ENCODE data around the gene BOC. TPM values are rescaled to one million over a fixed set of nuclear protein-coding genes. Genes with fewer than 3 reads are reported as not detected.

Gene BOC
- total RNA-seq, 3 donors from 2014 or later: 48.8 to 56.6 (median 55.1) TPM

GRCh38 chr3:113205481-113205880 is 5.9 kb upstream of the BOC start:
- TF ChIP-seq CTCF (IDR thresholded peaks at IDR 0.05): no peak
- intact Hi-C loops (cut with DNase I; ENCODE audit: low total_unique reads): loop anchor here (10.0 kb wide), 1 partner anchor 801 kb away; no protein-coding TSS in a partner anchor
- no peaks in the 10 kb centered on the region for H3K9me3 ChIP-seq
- no peaks in the 10 kb centered on the region for H3K27me3 ChIP-seq
- H3K4me1 ChIP-seq: peaks cover 0 to 3% of the 10 kb centered on the region in 2 donors
- no peaks in the 10 kb centered on the region for H3K36me3 ChIP-seq
- H3K4me3 ChIP-seq: no peak overlapping the region
- DNase-seq (ENCODE audit: low spot score in 2 of 2): no peak
- H3K27ac ChIP-seq: no peak overlapping the region

- H3K9me3 ChIP-seq: no peaks in the 10 kb centered on the region
- H3K27ac ChIP-seq: peak overlapping the region; percentile 93 to 99
- intact Hi-C loops (cut with DNase I; ENCODE audit: low total_unique reads): loop anchor here (1.0 kb wide), 1 partner anchor 66 kb away; no protein-coding TSS in a partner anchor
- peak overlapping the region; percentile 77 to 86 (median 85) for H3K4me3 ChIP-seq
- DNase-seq (ENCODE audit: low spot score in 2 of 2): no peak
- no peaks in the 10 kb centered on the region for H3K27me3 ChIP-seq
- TF ChIP-seq POLR2A (IDR thresholded peaks at IDR 0.05): no peak
- TF ChIP-seq POLR2AphosphoS5 (IDR thresholded peaks at IDR 0.05): peak in 1 of 3 donors; percentile 19
- TF ChIP-seq CTCF (IDR thresholded peaks at IDR 0.05): no peak
- peaks cover 0 to 3% of the 10 kb centered on the region in 2 donors for H3K4me1 ChIP-seq
- H3K36me3 ChIP-seq: no peaks in the 10 kb centered on the region
These were observed 590 bp upstream of the BOC start for GRCh38 chr3:113210604-113211329.

GRCh38 chr3:113212150-113212843 is 940 bp downstream of the BOC start:
- H3K4me1 ChIP-seq: peaks cover 0 to 6% of the 10 kb centered on the region in 2 donors

GRCh38 chr3:113212844-113213375 is 1.6 kb downstream of the BOC start:
- intact Hi-C loops (cut with DNase I; ENCODE audit: low total_unique reads): no loop called here
- Histone ChIP-seq H3K4me1 (peaks cover 0 to 7% of the 10 kb centered on the region in 2 donors), H3K36me3 (no peaks in the 10 kb centered on the region), H3K27me3 (no peaks in the 10 kb centered on the region), H3K4me3 (peak overlapping the region; percentile 77 to 86 (median 85)), H3K9me3 (no peaks in the 10 kb centered on the region), H3K27ac (peak overlapping the region; percentile 93 to 99)
- TF ChIP-seq POLR2AphosphoS5 (IDR thresholded peaks at IDR 0.05) (no peak), POLR2A (IDR thresholded peaks at IDR 0.05) (no peak), CTCF (IDR thresholded peaks at IDR 0.05) (no peak)
- DNase-seq (ENCODE audit: low spot score in 2 of 2): no peak

More at GRCh38 chr3:113212150-113212843, 940 bp downstream of the BOC start:
- Histone ChIP-seq H3K9me3 (no peaks in the 10 kb centered on the region), H3K27me3 (no peaks in the 10 kb centered on the region), H3K36me3 (no peaks in the 10 kb centered on the region), H3K27ac (peak overlapping the region; percentile 93 to 99), H3K4me3 (peak overlapping the region; percentile 77 to 86 (median 85))
- TF ChIP-seq POLR2AphosphoS5 (IDR thresholded peaks at IDR 0.05): peak in 1 of 3 donors; percentile 41
- TF ChIP-seq CTCF (IDR thresholded peaks at IDR 0.05): no peak
- TF ChIP-seq POLR2A (IDR thresholded peaks at IDR 0.05): peak; percentile 32
- DNase-seq (ENCODE audit: low spot score in 2 of 2): no peak
- intact Hi-C loops (cut with DNase I; ENCODE audit: low total_unique reads): no loop called here

Measured in breast epithelium (tissue), 4 donors.